Subcutaneous abdominal adipose tissue (tissue), 5 donors: ENCODE measurements around the gene NF1.
A peak's percentile ranks its signal among the peaks of the same experiment; 100 is the strongest.

Source experiments
- H3K27ac ChIP-seq: one replicate; pipeline ENCODE4 v1.7.0; 2013; ENCODE audit warnings: low read depth, mild to moderate bottlenecking, inconsistent platforms, low read length, moderate library complexity
- H3K27me3 ChIP-seq, 5 donors: one replicate each; pipeline ENCODE4 v1.7.0; 2013; ENCODE audit warnings: low read length in 5 of 5, inconsistent platforms in 1 of 5; ENCODE audit not compliant: control insufficient read depth in 5 of 5, insufficient read depth in 4 of 5
- H3K36me3 ChIP-seq, 5 donors: one replicate each; pipeline ENCODE4 v1.7.0; 2013; ENCODE audit warnings: low read length in 5 of 5; ENCODE audit not compliant: control insufficient read depth in 5 of 5, insufficient read depth in 5 of 5
- H3K4me1 ChIP-seq, 5 donors: one replicate each; pipeline ENCODE4 v1.7.0; 2013; ENCODE audit warnings: low read length in 5 of 5, mild to moderate bottlenecking in 3 of 5, moderate library complexity in 1 of 5; ENCODE audit not compliant: control insufficient read depth in 5 of 5, insufficient read depth in 5 of 5
- H3K4me3 ChIP-seq, 5 donors: one replicate each; pipeline ENCODE4 v1.7.0; 2013; ENCODE audit warnings: low read length in 5 of 5, low read depth in 1 of 5
- H3K9ac ChIP-seq, 5 donors: one replicate each; pipeline ENCODE4 v1.7.0; 2013; ENCODE audit warnings: low read length in 5 of 5, mild to moderate bottlenecking in 4 of 5, moderate library complexity in 3 of 5
- H3K9me3 ChIP-seq, 5 donors: one replicate each; pipeline ENCODE4 v1.7.0; 2013; ENCODE audit warnings: low read length in 5 of 5; ENCODE audit not compliant: control insufficient read depth in 5 of 5
- donor health status: healthy.
- donor health status: healthy.
- donor health status: healthy.
- donor health status: healthy.
- donor health status: healthy.

The NF1 gene

GRCh38 chr17:31295489-31295871 is 200.7 kb downstream of the NF1 start:
- Histone ChIP-seq H3K4me1 (peaks cover 0 to 4% (median 0%) of the 10 kb centered on the region in 5 donors), H3K4me3 (no peak overlapping the region), H3K36me3 (peaks cover 0 to 7% (median 0%) of the 10 kb centered on the region in 5 donors), H3K27me3 (no peaks in the 10 kb centered on the region), H3K9me3 (no peaks in the 10 kb centered on the region), H3K27ac (no peak overlapping the region), H3K9ac (no peak overlapping the region)

GRCh38 chr17:31296142-31296541 is 201.4 kb downstream of the NF1 start:
- Histone ChIP-seq H3K9ac (no peak overlapping the region), H3K27ac (no peak overlapping the region), H3K9me3 (no peaks in the 10 kb centered on the region), H3K27me3 (no peaks in the 10 kb centered on the region), H3K4me3 (no peak overlapping the region), H3K36me3 (peaks cover 0 to 7% (median 0%) of the 10 kb centered on the region in 5 donors), H3K4me1 (peaks cover 0 to 6% (median 0%) of the 10 kb centered on the region in 5 donors)

GRCh38 chr17:31297090-31297489 is 202.3 kb downstream of the NF1 start, which contains the start of gene OMG:
Gene OMG, minus strand, starts transcription at chr17:31297239. Its CDS starts 908 bp downstream, at chr17:31296331.
- Histone ChIP-seq H3K4me3 (no peak within 1 kb of the TSS), H3K4me1 (peaks cover 0 to 15% (median 7%) of the 10 kb centered on the region in 5 donors), H3K27me3 (no peaks in the 10 kb centered on the region), H3K9ac (no peak within 1 kb of the TSS), H3K27ac (no peak within 1 kb of the TSS), H3K36me3 (peaks cover 0 to 4% (median 0%) of the 10 kb centered on the region in 5 donors), H3K9me3 (no peaks in the 10 kb centered on the region)

- no peak overlapping the region for H3K4me3 ChIP-seq
- H3K9ac ChIP-seq = no peak overlapping the region
- peaks cover 0 to 5% (median 4%) of the 10 kb centered on the region in 5 donors for H3K36me3 ChIP-seq
Observed at GRCh38 chr17:31299624-31300023, 204.8 kb downstream of the NF1 start.

GRCh38 chr17:31307640-31308039 is 212.9 kb downstream of the NF1 start:
- H3K27ac ChIP-seq = no peak overlapping the region
- peaks cover 0 to 5% (median 4%) of the 10 kb centered on the region in 5 donors for H3K4me1 ChIP-seq
- H3K9ac ChIP-seq = no peak overlapping the region
- peaks cover 0 to 13% (median 0%) of the 10 kb centered on the region in 5 donors for H3K36me3 ChIP-seq
- no peaks in the 10 kb centered on the region for H3K27me3 ChIP-seq
- no peak overlapping the region for H3K4me3 ChIP-seq
- no peaks in the 10 kb centered on the region for H3K9me3 ChIP-seq

More at GRCh38 chr17:31299624-31300023, 204.8 kb downstream of the NF1 start:
- Histone ChIP-seq H3K4me1 (peaks cover 0 to 17% (median 8%) of the 10 kb centered on the region in 5 donors), H3K27me3 (no peaks in the 10 kb centered on the region), H3K9me3 (no peaks in the 10 kb centered on the region), H3K27ac (no peak overlapping the region)

- H3K4me1 ChIP-seq = peaks cover 0 to 5% (median 4%) of the 10 kb centered on the region in 5 donors
- no peaks in the 10 kb centered on the region for H3K9me3 ChIP-seq
- H3K9ac ChIP-seq = peak overlapping the region in 1 of 5 donors; percentile 21
- H3K36me3 ChIP-seq = peaks cover 0 to 13% (median 0%) of the 10 kb centered on the region in 5 donors
- H3K27me3 ChIP-seq = no peaks in the 10 kb centered on the region
- no peak overlapping the region for H3K4me3 ChIP-seq
- H3K27ac ChIP-seq = no peak overlapping the region
Observed at GRCh38 chr17:31308372-31309334, 213.9 kb downstream of the NF1 start.

GRCh38 chr17:31309556-31309955 is 214.8 kb downstream of the NF1 start:
- H3K9me3 ChIP-seq = no peaks in the 10 kb centered on the region
- peak overlapping the region in 1 of 5 donors; percentile 41 for H3K9ac ChIP-seq
- H3K27me3 ChIP-seq = no peaks in the 10 kb centered on the region
- peaks cover 0 to 10% (median 0%) of the 10 kb centered on the region in 5 donors for H3K36me3 ChIP-seq
- no peak overlapping the region for H3K4me3 ChIP-seq
- peaks cover 0 to 5% (median 4%) of the 10 kb centered on the region in 5 donors for H3K4me1 ChIP-seq
- H3K27ac ChIP-seq = peak overlapping the region; percentile 3

GRCh38 chr17:31310260-31310659 is 215.5 kb downstream of the NF1 start:
- peak overlapping the region in 2 of 5 donors; percentile 24 to 29 for H3K4me3 ChIP-seq
- H3K36me3 ChIP-seq = peaks cover 0 to 4% (median 0%) of the 10 kb centered on the region in 5 donors
- H3K27me3 ChIP-seq = no peaks in the 10 kb centered on the region
- no peaks in the 10 kb centered on the region for H3K9me3 ChIP-seq
- H3K9ac ChIP-seq = no peak overlapping the region
- peak overlapping the region; percentile 3 for H3K27ac ChIP-seq
- peaks cover 0 to 8% (median 4%) of the 10 kb centered on the region in 5 donors for H3K4me1 ChIP-seq

GRCh38 chr17:31310886-31311285 is 216.1 kb downstream of the NF1 start:
- no peak overlapping the region for H3K27ac ChIP-seq

GRCh38 chr17:31311526-31311925 is 216.7 kb downstream of the NF1 start:
- H3K4me1 ChIP-seq = peaks cover 0 to 11% (median 4%) of the 10 kb centered on the region in 5 donors
- peak overlapping the region in 1 of 5 donors; percentile 26 for H3K4me3 ChIP-seq
- H3K27ac ChIP-seq = no peak overlapping the region
- H3K36me3 ChIP-seq = peaks cover 0 to 4% (median 0%) of the 10 kb centered on the region in 5 donors
- H3K27me3 ChIP-seq = no peaks in the 10 kb centered on the region
- H3K9me3 ChIP-seq = no peaks in the 10 kb centered on the region
- no peak overlapping the region for H3K9ac ChIP-seq

More at GRCh38 chr17:31310886-31311285, 216.1 kb downstream of the NF1 start:
- H3K36me3 ChIP-seq = peaks cover 0 to 4% (median 0%) of the 10 kb centered on the region in 5 donors
- peaks cover 0 to 10% (median 4%) of the 10 kb centered on the region in 5 donors for H3K4me1 ChIP-seq
- H3K27me3 ChIP-seq = no peaks in the 10 kb centered on the region
- H3K4me3 ChIP-seq = peak overlapping the region in 1 of 5 donors; percentile 7
- no peak overlapping the region for H3K9ac ChIP-seq
- H3K9me3 ChIP-seq = no peaks in the 10 kb centered on the region
